NCI-H1436 treated with DMSO at 0.1 percent for 48 hours (cell line): ENCODE measurements around the gene TBC1D4.

Experiments used
- DNase-seq: peaks from one replicate; lab custom pipeline; 2025; lab: John Stamatoyannopoulos, UW

The TBC1D4 gene

DNA sequence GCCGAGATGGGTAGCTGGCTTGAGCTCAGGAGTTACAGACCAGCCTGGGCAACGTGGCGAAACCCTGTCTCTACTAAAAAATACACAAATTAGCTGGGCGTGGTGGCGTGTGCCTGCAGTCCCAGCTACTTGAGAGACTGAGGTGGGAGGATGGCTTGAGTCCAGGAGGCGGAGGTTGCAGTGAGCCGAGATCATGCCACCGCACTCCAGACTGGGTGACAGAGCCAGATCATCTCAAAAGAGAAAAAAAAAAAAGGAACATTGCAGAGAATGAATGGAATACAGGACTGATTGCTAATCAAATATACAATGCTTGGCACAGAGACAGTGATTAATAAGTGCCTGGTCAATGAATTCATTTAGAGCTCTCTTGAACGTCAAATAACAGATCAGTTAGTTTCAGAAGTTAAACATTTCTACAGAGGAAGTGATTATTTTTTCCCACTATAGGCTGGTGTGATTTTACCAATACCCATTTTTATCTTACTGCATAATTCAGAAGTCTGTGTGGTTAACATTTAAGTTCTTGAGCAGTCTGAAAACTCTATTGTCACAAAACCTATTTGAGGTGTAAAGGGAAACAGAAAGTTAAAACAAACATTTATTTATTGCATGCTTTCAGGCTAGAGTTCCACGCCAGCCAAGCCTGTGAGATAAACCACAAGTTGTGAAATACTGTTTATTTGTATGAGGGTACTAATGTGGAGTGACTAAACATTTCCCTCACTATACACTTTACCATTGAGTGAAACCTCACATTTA is 7.7 kb upstream of the TBC1D4 start:
- no peak for DNase-seq

DNA sequence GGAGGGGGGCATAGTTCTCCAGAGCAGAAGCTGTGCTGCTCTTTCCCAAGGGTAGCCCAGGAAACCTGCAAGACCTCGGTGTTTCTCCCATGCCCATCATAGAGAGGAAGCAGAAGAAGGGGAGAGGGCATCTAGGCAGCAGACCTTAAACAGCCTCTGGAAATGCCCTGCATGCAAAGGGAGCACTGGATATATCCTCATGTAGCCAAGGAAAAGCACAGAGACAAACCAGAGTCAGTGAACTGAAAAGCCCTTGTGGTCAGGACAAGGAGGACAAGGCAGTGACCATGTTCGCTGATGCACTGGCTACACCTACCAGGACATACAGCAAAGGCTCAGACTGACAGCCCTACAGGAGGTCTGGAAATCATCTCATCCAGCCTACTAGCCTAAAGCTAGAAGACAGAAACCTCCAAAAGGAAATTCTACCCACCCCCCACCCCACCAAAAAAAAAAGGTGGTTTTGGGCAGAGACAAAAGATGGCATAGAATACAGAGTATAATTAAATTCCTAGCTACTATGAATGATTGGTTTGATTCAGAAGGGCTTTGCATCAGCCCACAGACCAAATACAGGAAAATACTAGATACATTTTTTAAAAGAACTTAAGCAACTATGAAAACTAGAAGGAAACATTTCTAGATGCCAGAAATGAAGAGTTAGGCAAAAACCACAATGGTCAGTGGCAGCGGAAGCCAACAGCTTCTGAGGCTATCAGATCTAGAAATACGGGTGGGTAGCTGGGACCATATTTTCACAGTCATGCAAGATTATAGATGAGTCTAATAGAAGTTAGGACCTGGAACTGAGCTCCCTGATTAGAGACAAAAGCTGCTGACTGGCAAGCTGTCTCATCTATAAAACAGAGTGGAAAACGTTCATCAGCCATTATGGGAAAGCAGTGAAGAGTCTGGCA is 4.4 kb upstream of the TBC1D4 start:
- DNase-seq = no peak

GRCh38 chr13:75485286-75486062 is 3.5 kb upstream of the TBC1D4 start:
- no peak for DNase-seq

DNA sequence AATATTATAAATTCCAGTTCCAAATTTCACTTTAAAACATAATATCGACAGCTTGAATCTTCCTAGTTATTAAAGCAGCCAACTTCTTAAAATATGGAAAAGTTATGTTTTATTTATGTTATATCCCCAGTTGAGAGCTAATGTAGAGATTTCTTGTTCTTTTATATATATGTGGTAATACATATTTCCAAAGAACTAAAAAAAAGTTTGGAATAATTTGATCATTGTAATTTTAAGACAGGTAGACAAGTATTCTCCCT is 781 bp upstream of the TBC1D4 start:
- no peak for DNase-seq

GRCh38 chr13:75481176-75482069 is 546 bp downstream of the TBC1D4 start:
- no peak for DNase-seq

DNA sequence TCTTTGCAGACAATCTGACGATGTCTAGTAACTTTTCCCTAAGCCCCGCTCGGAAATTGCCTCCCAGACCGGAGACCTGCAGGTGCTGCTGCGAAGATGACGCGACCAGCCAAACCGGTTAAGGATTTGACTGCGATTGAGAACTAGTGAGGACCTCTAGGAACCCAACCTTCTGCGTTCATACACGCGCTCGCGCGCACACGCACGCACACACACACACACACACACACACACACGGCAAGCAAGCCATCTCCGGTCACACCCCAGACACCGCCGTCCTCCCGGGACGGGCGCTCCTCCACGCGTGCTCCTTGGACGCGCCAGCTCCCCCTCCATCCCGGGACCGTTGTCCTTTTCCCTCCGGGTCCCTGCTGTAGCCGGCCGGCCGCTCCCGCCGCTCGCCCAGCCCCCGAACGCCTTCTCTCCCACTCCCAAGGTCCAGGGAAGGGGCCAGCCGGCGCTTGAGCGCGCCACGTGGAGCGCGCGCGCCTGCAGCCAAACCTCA is 1.2 kb downstream of the TBC1D4 start:
- DNase-seq = no peak

DNA sequence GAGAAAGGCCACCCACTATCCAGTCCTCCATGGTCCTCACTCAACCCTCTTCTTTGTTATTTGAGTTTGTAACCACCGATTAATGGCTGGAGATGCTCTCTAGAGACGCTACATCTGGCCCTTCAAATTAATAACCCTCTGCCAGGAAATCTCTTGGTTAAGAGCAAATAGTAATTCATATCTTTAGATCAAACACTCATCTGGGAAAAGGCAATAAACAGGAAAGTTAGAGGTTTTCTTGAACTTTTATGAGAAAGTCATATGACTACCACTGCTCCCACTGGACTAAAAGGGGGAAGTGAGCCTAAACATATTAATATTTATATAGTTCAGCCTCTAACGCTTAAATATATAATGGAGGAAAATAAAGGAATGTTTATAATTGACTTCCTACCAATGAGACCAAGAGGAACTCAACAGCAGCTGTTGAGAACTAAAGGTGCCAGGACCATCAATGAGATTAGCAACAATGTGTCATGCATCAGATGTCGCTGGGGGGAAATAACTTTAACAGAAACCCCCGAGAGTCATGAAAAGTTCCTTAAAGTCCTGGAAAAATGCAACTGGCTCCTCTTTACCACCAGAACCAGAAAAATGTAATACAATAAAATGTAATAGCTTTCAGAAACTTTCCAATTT is 2.7 kb downstream of the TBC1D4 start:
- no peak for DNase-seq

GRCh38 chr13:75478659-75479058 is 3.3 kb downstream of the TBC1D4 start:
- no peak for DNase-seq

GRCh38 chr13:75474956-75475355 is 7.0 kb downstream of the TBC1D4 start:
- DNase-seq = no peak

GRCh38 chr13:75473468-75473867 is 8.5 kb downstream of the TBC1D4 start:
- no peak for DNase-seq

DNA sequence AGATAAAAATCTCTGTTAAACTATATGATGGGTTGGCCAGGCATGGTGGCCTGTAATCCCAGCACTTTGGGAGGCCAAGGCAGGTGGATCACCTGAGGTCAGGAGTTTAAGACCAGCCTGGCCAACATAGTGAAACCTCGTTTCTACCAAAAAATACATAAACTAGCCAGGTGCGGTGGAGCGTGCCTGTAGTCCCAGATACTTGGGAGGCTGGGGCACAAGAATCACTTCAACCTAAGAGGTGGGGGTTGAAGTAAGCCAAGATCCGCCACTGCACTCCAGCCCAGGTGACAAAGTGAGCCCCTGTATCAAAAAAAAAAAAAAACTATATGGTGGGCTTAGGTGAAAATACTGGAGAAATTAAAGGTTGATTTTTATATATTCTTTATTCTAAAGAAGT is 11.3 kb downstream of the TBC1D4 start:
- no peak for DNase-seq

DNA sequence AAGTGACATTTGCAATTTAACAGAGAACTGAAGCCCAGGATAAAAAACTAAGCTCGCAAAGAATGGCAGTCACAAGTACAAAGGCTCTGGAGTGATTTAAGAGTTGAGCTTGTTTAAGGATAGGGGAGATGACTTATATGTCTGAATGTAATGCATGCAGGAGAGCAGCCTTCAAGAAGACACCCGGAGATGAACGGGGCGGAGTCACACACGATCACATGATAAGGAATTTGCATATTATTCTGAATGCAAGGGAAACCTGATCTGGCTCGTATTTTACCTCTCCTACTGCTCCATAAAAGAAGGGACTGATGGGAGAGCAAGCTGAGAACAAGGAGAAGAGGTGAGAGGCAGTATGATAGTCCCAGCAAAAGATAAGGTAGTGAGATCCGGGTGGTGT is 12.9 kb downstream of the TBC1D4 start:
- peak; percentile 4 for DNase-seq

DNA sequence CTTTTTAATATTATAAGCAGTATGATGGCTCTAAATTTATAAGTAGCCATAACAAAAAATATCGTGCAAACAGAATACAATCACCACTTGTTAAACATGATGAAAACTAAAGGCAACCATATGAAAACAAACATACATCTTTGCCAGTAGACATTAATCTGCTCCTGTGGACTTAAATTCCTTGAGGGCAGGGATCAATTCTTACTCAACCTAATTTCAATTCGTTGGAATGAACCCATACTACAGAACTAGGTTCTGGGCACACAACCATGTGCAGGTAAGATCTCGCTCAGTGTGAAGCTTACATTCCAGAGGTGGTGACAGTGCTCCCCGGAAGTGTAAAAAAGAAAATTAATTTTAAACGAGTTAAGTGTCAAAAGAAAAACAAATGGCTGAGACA is 13.4 kb downstream of the TBC1D4 start:
- no peak for DNase-seq

- no peak for DNase-seq
Observed at GRCh38 chr13:75468098-75468497, 13.9 kb downstream of the TBC1D4 start.

DNA sequence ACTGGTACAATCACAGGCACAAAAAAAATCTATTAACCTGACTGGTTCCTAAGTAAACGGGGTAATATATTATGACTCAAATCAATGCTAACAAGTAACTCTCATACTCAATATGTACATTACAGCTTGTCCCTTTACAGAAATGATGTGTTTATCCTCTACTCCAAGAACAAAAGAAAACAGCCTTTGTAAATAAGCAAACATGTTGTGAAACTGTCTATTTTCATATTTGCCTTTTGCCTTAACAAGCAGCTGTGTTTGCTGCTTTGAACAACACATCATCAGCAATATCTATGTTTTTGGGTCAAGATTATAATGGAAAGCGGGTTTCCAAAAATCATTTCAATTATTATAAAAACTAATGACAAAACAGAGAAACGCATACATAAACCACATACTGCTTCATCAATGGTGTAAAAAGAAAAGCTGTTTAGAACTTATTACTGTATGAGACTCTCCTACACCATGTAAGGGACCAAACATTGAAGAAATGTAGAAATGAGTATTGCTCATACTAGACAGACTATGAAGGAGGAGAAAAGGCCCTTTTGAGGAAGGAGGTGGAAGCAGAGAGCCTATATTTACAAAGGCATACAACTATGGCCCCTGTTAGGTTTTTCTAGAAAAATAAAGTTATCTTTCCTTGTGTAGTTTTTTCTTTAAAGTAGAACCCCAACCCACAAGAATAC is 14.8 kb downstream of the TBC1D4 start:
- no peak for DNase-seq

GRCh38 chr13:75465236-75465635 is 16.7 kb downstream of the TBC1D4 start:
- DNase-seq = no peak

- DNase-seq = no peak
Observed at GRCh38 chr13:75461314-75461713, 20.7 kb downstream of the TBC1D4 start.

GRCh38 chr13:75460644-75461043 is 21.3 kb downstream of the TBC1D4 start:
- no peak for DNase-seq

GRCh38 chr13:75458696-75459422 is 23.1 kb downstream of the TBC1D4 start:
- peak; percentile 85 for DNase-seq

DNA sequence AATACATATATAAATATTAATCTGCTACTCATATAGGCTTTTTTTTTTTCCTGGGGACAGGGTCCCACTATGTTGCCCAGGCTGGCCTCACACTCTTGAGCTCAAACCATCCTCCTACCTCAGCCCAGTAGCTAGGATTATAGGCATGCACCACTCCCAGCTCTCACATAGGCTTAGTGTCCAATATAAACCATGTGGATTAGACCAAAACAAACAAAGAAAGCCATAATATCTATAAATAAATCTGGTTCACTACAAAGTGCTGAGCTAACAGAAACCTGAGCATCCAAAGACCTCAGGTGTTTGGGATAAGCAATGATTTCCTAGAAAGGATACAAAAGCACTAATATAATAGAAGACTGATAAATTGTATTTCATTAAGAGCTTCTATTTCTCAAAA is 26.0 kb downstream of the TBC1D4 start:
- DNase-seq = no peak
